Measurements from ENCODE around the gene NF1.
A peak's percentile ranks its signal among the peaks of the same experiment; 100 is the strongest.
"Not testable (repeated sequence)": the region's sequence is repeated elsewhere in the genome, so short reads cannot be mapped to it uniquely, and the experiment has no call there.

The NF1 gene

GRCh38 chr17:31116167-31116566, 21.4 kb downstream of the NF1 start:
- H3K27ac ChIP-seq: no peak overlapping the region
- DNase-seq (ENCODE audit: low read depth, low spot score): no peak

GRCh38 chr17:31122746-31123145, 28.0 kb downstream of the NF1 start:
- H3K27ac ChIP-seq: no peak overlapping the region
- no peak for DNase-seq (ENCODE audit: low read depth, low spot score)

DNA sequence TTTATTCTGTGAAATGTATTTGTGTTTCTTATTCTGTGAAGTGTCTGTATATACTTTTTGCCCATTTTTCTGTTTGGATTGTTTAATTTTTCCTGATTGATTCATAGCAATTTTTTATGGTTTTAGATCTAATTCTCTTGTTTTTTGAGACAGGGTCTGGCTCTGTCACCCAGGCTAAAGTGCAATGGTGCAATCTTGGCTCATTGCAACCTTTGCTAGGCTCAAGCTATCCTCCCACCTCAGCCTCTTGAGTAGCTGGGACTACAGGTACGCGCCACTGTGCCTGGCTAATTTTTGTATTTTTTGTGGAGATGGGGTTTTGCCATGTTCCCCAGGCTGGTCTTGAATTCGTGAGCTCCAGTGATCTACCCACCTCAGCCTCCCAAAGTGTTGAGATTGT, 31.5 kb downstream of the NF1 start:
- DNase-seq (ENCODE audit: low read depth, low spot score): no peak
- no peak overlapping the region for H3K27ac ChIP-seq

DNA sequence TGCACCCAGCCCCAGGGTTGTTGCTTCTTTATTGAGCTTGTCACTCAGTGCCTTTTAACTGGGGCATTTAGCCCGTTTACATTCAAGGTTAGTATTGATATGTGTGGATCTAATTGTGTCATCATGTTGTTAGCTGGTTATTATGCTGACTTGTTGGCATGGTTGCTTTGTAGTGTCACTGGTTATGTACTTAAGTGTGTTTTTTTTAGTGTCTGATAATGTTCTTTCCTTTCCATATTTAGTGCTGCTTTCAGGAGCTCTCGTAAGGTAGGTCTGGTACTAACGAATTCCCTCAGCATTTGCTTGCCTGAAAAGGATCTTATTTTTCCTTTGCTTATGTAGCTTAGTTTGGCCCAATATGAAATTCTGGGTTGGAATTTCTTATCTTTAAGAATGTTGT, 33.5 kb downstream of the NF1 start:
- H3K27ac ChIP-seq: no peak overlapping the region
- no peak for DNase-seq (ENCODE audit: low read depth, low spot score)

GRCh38 chr17:31130286-31131224, 35.8 kb downstream of the NF1 start:
- no peak for DNase-seq (ENCODE audit: low read depth, low spot score)
- H3K27ac ChIP-seq: no peak overlapping the region

DNA sequence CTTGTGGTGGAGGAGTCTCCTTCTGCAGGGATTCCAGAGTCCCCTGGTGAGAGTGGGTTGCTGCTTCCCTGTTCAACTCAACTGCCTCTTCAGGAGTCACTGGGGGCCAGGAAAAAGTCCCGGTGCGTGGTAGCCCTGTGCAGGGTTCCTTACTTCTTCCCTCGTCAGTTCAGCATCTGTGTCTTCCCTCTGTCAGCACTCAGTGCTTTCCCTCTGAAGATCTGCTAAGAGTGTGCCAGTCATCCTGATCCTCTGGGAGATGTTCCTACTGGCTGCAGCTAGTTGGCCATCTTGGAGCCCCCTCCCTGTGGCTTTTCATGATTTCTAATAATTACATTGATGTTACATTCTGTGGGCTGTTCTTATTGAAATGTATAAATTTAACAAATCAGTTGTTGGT, 36.5 kb downstream of the NF1 start:
- DNase-seq (ENCODE audit: low read depth, low spot score): no peak
- H3K27ac ChIP-seq: no peak overlapping the region

- DNase-seq (ENCODE audit: low read depth, low spot score): no peak
- no peak overlapping the region for H3K27ac ChIP-seq
These were observed 38.2 kb downstream of the NF1 start for GRCh38 chr17:31132977-31133376.

- H3K27ac ChIP-seq: no peak overlapping the region
- no peak for DNase-seq (ENCODE audit: low read depth, low spot score)
These were observed 39.8 kb downstream of the NF1 start for GRCh38 chr17:31134576-31134975.

- peak overlapping the region; percentile 16 for H3K27ac ChIP-seq
- no peak for DNase-seq (ENCODE audit: low read depth, low spot score)
These were observed 41.5 kb downstream of the NF1 start for GRCh38 chr17:31136319-31136718.

DNA sequence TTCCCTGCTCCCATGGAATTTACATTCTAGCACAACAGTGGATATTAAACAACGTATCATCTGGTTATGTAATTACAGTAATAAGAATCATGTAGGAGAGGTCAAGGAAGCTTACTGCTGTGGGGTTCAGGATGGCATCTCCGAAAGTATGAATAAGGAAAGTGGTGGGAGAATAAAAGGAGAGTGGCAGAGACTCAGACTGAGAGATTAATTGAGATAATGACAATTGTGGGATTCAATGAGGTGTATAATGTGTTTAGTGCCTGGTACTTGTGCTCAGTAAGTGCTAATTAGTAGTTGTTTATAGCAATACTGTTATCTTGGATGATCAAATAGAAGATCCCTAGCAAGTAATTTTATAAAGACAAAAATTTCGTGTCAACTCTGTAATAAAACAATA, 45.3 kb downstream of the NF1 start:
- DNase-seq (ENCODE audit: low read depth, low spot score): no peak
- no peak overlapping the region for H3K27ac ChIP-seq

DNA sequence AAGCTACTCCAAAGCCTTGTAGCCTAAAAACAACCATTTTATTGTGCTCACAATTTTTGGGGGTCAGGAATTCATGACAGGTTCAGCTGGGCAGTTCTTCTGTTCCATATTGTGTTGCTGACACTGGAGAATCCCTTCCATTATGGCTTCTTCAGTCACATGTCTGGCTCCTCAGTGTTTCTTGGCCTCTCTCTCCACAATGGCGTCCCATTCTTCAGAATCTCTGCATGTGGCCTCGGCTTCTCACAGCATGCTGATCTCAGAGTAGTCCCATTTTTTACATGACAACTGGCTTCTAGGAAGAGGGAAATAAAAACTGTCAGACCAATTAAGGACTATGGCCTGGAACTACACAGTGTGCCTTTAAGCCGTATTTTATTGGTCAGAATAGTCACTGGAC, 49.7 kb downstream of the NF1 start:
- no peak overlapping the region for H3K27ac ChIP-seq
- DNase-seq (ENCODE audit: low read depth, low spot score): no peak

DNA sequence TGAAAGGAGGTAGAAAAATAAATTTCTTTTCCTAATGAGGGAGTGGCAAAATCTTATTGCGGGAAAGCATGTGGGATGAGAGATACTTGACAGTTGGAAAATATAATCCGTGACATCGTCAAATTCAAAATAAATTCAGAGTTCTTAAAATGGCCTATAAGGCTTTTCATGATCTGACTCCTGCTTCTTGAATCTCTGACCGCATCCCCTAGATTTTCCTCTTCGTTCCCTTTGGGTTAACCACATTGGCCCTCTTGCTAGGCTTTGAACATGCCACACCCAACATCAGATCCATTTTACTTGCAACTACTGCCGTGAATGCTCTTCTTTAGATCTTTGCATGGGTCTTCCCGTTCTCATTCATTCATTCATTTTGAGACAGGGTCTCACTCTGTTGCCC, 50.1 kb downstream of the NF1 start:
- DNase-seq (ENCODE audit: low read depth, low spot score): no peak
- H3K27ac ChIP-seq: no peak overlapping the region

DNA sequence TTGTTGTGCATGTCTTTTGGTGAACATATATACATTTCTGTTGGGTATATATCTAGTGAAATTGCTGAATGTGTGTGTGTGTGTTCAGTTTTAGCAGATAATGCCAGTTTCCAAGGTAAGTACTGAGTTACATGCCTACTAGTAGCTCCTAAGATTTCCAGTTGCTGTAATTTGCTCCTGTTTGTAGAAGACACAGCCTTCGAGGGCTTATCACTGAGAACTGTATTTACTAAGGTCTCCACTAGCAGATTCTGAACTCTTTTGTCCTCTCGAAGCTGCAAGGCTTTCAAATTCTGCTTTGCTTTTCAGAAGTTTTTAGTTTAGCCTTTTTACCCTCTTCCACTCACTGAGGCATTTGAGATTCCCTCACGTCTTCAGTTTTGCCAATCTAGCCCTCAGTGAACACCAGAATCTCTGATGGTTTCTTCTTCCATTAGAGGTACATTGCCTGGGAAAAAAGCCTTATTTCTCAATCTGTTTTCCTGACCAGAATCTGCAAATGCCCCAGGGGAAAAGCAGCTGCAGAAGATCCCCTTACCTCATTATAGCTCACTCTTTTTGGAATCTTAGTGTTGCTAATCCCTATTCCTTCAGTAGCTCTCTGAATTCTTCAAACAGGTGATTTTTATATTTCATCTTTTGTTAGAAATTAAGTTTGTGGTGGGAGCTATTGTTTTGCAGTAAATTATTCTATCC, 52.9 kb downstream of the NF1 start:
- no peak overlapping the region for H3K27ac ChIP-seq
- no peak for DNase-seq (ENCODE audit: low read depth, low spot score)

DNA sequence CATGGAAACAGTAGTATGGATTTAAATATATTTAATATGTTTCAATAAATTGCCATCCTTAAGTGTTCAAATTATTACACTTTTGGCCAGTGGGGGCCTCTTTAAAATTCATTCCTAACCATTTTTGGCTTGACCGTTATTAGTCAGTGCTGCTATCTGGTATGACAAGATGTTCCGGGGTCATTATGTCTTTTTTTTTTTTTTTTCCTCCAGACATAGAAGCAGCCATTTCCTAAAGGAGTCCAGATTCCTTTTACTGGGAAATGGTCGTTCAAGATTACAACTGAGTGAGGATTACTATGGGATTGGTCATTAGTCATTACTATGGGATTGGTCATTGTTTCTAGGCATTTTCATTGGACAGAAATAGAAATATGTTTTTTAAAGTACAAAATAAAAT, 53.4 kb downstream of the NF1 start:
- DNase-seq (ENCODE audit: low read depth, low spot score): no peak
- H3K27ac ChIP-seq: no peak overlapping the region

DNA sequence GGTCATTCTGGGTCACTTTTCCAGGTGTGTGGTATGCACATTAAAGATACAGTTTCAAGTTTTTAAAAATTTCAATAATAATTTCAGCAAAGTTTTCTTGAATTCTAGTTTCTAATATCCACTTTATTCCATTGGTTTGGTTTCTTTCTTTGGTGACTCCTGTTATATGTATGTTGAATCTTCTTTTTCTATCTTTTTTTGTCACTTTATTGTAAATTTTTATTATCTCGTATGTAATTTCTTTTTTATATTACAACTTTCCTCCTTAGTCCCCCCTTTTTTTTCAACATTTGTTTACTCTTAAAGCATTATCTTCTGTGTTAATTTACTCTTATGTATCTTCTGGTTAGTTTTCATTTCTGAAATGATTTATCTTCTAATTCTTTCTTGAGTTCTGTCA, 57.5 kb downstream of the NF1 start:
- H3K27ac ChIP-seq: no peak overlapping the region
- no peak for DNase-seq (ENCODE audit: low read depth, low spot score)

- DNase-seq (ENCODE audit: low read depth, low spot score): no peak
These were observed 60.5 kb downstream of the NF1 start for GRCh38 chr17:31155208-31155810.

GRCh38 chr17:31156326-31156725, 61.5 kb downstream of the NF1 start:
- no peak overlapping the region for H3K27ac ChIP-seq
- DNase-seq (ENCODE audit: low read depth, low spot score): no peak

More at GRCh38 chr17:31155208-31155810, 60.5 kb downstream of the NF1 start:
- H3K27ac ChIP-seq: no peak overlapping the region

- H3K27ac ChIP-seq; DNase-seq (ENCODE audit: low read depth, low spot score): not testable (repeated sequence)
These were observed 62.1 kb downstream of the NF1 start for GRCh38 chr17:31156864-31157263.

DNA sequence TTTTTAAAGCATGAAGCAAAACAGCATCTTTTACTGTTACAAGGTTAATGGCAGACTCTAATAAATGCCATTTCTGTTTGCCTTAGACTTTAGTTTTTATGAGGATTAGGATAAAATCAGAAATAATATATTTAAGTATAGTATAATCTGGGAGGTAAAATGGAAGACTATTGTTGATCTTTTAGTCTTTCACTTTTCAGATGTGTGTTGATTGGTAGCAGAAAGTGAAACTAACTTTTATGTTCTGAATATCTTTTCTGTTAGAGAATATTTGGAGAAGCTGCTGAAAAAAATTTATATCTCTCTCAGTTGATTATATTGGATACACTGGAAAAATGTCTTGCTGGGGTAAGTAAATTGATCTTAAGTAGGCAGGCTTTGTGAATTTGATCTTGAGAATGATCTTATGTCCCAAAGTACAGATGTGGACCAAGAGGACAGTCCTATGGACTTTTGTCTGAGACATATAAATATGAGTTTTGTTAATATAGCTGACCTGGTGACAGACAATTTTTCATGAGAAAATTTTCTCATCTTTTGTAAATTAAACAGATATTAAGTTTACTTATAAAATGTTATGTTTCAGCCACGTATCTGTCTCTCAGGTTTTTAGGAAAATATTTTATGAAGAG, 64.1 kb downstream of the NF1 start:
- no peak for DNase-seq (ENCODE audit: low read depth, low spot score)
- H3K27ac ChIP-seq: no peak overlapping the region

DNA sequence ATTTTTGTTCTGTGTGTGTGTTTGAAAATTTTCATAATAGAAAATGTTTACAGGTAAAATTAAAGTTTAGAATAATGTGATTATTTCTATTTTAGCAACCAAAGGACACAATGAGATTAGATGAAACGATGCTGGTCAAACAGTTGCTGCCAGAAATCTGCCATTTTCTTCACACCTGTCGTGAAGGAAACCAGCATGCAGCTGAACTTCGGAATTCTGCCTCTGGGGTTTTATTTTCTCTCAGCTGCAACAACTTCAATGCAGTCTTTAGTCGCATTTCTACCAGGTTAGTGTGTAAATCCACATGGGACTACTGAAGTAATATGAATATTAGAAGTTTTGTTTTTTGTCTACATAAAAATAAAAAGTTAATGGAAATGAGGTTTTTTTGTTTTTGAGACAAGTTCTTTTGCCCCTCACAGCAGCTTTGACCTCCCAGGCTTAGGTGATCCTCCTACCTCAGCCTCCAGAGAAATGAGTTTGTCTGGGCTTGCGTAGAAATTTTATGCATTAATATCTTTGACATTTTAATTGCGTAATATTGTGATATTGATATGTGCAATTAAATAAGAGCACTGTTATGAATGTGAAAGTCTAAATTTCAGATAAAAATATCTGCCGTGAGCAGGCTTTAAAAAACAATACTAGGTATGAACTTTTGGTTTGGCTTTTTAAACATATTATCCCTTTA, 68.5 kb downstream of the NF1 start:
- no peak for DNase-seq (ENCODE audit: low read depth, low spot score)

More for the DNA sequence above, 68.5 kb downstream of the NF1 start:
- no peak overlapping the region for H3K27ac ChIP-seq

Data from epithelial cell of prostate (primary cell).